GM21717 (cell line): Measurements from ENCODE around the gene BTNL9.
"Not testable (repeated sequence)": the region's sequence is repeated elsewhere in the genome, so short reads cannot be mapped to it uniquely, and the experiment has no call there.

Experiments
- ATAC-seq: cut with Tn5 transposase; IDR thresholded peaks from one replicate; pipeline ENCODE4 v1.9.1; 2021; ENCODE audit warnings: mild to moderate bottlenecking, moderate library complexity; ENCODE audit not compliant: unreplicated experiment

The BTNL9 gene

DNA sequence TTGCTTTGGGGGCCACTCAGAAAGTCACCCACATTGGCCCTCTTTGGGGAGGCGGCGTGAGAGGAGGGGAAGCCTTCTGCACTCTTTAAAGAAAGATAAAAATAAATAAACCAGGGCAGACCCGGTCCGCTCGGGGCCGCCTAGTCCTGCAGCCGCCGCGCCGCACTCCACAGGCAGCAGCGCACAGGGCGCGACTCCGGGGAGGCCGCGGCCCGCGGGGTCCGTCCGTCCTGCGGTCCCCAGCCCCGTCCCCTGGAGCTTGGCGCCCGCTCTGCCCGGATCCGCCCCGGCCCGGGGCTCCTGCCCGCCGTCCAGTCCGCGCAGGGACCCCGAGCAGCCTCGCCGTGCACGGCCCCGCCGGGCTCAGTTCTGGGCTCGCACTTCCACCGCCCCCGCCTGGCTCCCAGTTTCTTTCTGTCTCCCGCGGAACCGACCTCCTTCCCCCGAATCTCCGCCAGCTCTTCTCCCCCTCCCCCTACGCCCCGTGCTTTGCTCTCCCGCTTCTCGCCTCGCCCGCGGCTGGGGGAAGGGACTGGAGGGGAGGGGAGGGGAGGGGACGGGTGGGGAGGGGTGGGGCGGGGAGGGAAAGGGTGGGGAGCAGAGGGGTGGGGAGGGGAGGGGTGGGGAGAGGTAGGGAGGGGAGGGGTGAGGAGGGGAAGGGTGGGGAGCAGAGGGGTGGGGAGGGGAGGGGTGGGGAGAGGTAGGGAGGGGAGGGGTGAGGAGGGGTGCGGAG is 57.9 kb downstream of the BTNL9 start:
- ATAC-seq = not testable (repeated sequence)

- no peak for ATAC-seq
Measured at GRCh38 chr5:181098762-181099601, 58.9 kb downstream of the BTNL9 start.

- ATAC-seq = no peak
Measured at GRCh38 chr5:181099602-181100086, 59.6 kb downstream of the BTNL9 start.

GRCh38 chr5:181100121-181100875 is 60.2 kb downstream of the BTNL9 start:
- ATAC-seq = no peak

DNA sequence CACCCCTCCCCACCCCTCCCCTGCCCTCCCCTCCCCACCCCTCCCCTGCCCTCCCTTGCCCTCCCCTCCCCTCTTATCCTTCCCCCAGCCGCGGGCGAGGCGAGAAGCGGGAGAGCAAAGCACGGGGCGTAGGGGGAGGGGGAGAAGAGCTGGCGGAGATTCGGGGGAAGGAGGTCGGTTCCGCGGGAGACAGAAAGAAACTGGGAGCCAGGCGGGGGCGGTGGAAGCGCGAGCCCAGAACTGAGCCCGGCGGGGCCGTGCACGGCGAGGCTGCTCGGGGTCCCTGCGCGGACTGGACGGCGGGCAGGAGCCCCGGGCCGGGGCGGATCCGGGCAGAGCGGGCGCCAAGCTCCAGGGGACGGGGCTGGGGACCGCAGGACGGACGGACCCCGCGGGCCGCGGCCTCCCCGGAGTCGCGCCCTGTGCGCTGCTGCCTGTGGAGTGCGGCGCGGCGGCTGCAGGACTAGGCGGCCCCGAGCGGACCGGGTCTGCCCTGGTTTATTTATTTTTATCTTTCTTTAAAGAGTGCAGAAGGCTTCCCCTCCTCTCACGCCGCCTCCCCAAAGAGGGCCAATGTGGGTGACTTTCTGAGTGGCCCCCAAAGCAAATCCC is 61.1 kb downstream of the BTNL9 start:
- not testable (repeated sequence) for ATAC-seq

DNA sequence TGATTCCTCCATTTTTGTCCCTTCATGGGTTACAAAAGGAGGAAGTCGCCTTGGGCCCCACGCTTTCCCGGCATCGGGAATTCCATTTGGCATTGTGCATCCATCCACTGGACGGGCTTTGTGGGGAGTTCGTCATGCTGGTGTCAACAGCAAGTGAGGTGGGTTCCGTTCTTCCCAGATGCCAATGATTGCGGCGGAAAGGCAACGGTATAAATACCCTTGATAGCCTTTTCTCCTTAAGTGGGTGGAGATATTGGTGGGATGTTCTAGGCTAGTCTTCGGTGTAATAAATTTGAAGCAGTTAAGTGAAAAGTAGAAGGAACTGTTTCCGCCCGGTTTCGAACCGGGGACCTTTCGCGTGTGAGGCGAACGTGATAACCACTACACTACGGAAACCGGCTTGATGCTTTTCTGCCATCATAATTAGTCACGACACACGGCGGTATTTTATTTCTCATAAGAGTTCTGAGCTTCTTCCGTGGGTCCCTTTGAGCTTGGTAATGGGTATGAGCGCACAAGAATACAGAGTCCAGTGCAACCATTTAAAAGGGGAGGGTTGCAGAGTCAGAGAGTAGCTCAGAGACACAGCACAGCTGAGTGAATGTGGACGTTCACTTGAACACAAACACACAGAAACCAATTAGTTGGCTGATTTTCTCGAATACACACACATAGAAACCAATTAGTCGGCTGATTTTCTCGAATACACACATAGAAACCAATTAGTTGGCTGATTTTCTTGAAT is 62.0 kb downstream of the BTNL9 start:
- not testable (repeated sequence) for ATAC-seq

DNA sequence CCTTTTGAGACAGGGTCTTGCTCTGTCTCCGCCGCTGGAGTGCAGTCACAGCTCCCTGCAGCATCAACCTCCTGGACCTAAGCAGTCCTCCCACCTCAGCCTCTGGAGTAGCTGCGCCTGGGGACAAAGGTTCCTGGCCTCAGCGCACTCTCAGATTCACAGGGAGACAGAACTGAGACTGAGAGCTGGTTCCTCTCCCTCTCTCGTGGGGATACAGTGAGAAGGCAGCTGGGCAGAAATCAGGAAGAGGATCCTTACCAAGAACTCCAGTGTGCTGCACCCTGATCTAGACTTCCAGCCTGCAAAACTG is 64.1 kb downstream of the BTNL9 start:
- ATAC-seq = not testable (repeated sequence)

- ATAC-seq = not testable (repeated sequence)
Measured at GRCh38 chr5:181104606-181105390, 64.7 kb downstream of the BTNL9 start.

GRCh38 chr5:181105391-181106025 is 65.4 kb downstream of the BTNL9 start:
- ATAC-seq = no peak

GRCh38 chr5:181107699-181108098 is 67.6 kb downstream of the BTNL9 start:
- no peak for ATAC-seq

- no peak for ATAC-seq
Measured at GRCh38 chr5:181108578-181109165, 68.6 kb downstream of the BTNL9 start.

GRCh38 chr5:181109489-181110013 is 69.5 kb downstream of the BTNL9 start:
- no peak for ATAC-seq

DNA sequence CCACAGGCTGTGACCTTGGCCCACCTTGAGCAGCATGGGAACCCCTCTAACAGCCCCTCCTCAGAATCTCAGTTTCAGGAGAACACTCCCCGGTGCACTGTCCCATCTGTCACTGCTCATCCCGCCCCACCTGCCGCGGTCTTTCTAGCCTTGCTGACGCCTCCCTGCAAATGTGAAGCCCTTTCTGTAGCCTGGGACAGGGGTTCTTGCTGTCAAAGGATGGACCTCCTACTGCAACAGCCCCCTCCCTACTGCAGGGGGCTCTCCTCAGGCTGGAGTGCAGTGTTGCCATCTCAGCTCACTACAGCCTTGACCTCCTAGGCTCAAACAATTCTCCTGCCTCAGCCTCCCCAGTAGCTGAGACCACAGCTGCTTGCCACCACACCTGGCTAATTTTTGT is 70.9 kb downstream of the BTNL9 start:
- no peak for ATAC-seq
